A549 (cell line): ENCODE results near the gene RANBP6. TPM values are rescaled to one million over a fixed set of nuclear protein-coding genes. Genes with fewer than 3 reads are reported as not detected.

ENCODE experiments used
- ATAC-seq, 2 experiments: fragments of 200-7000 bp in 1 of 2; fragments of >200 bp in 1 of 2; cut with Nextera tagmentation in 1 of 2; cut with Tn5 transposase in 1 of 2; 3 replicates each; pipeline versions ENCODE4 v1.8.0 to v1.9.1; 2018 to 2020; ENCODE audit warnings: mild to moderate bottlenecking in 1 of 2, moderate library complexity in 1 of 2
- CTCF ChIA-PET: fragments of 300-600 bp; sonication (Branson Sonifier 250); formaldehyde crosslinking; extraction: SDS; loops from one replicate; lab custom pipeline; 2021; ENCODE audit warnings: antibody characterized with exemption, inconsistent platforms; lab: Yijun Ruan, JAX
- POLR2A ChIA-PET: fragments of 350-600 bp; formaldehyde crosslinking; extraction: SDS; loops from one replicate; lab custom pipeline; 2021; ENCODE audit warnings: antibody characterized with exemption, inconsistent platforms; lab: Yijun Ruan, JAX
- DNase-seq, 2 experiments: peaks; one replicate each; pipeline versions ENCODE4 v3.0.0 to v3.0.0-alpha.2; 2011 to 2016; ENCODE audit warnings: low read depth in 1 of 2, low spot score in 1 of 2
- FAIRE-seq: peaks from 2 replicates; lab custom pipeline; 2011; peaks lifted over from hg19 to GRCh38; lab: Jason Lieb, UNC
- H3K27ac ChIP-seq, 2 experiments: fragments of >200 bp; sonication (Bioruptor Twin); formaldehyde crosslinking; 3 replicates each; pipeline ENCODE4 v1.5.1; 2016 to 2017
- H3K4me1 ChIP-seq: fragments of >200 bp; sonication (Bioruptor Twin); formaldehyde crosslinking; 3 replicates; pipeline ENCODE4 v1.6.1; 2016
- H3K4me2 ChIP-seq: fragments of >200 bp; sonication (Bioruptor Twin); formaldehyde crosslinking; 3 replicates; pipeline ENCODE4 v1.6.1; 2016
- H3K4me3 ChIP-seq: fragments of >200 bp; sonication (Bioruptor Twin); formaldehyde crosslinking; 3 replicates; pipeline ENCODE4 v1.5.1; 2016
- H3K9me3 ChIP-seq: fragments of >200 bp; sonication (Bioruptor Twin); formaldehyde crosslinking; 3 replicates; pipeline ENCODE4 v1.6.1; 2016
- BHLHE40 ChIP-seq: IDR thresholded peaks from 2 replicates; pipeline ENCODE4 v1.6.1; 2012; ENCODE audit warnings: low read depth, low read length, inconsistent platforms
- CEBPB ChIP-seq, 2 experiments: fragments of >200 bp in 1 of 2; sonication (Bioruptor Twin) in 1 of 2; formaldehyde crosslinking in 1 of 2; IDR thresholded peaks; 2 replicates each; pipeline ENCODE4 v1.6.1; 2012 to 2016
- EHF ChIP-seq: fragments of 250-450 bp; sonication (Bioruptor Pico); IDR thresholded peaks from 2 replicates; pipeline ENCODE4 v1.5.0; 2020; ENCODE audit warnings: mild to moderate bottlenecking
- HDAC2 ChIP-seq: fragments of 200-600 bp; sonication (generic); IDR thresholded peaks from 2 replicates; pipeline ENCODE4 v1.6.1; 2016
- HOXB13 ChIP-seq: fragments of 250-450 bp; sonication (Bioruptor Pico); IDR thresholded peaks from 2 replicates; pipeline ENCODE4 v1.5.0; 2020; ENCODE audit warnings: low read depth, mild to moderate bottlenecking, moderate library complexity
- HOXB5 ChIP-seq: fragments of 250-450 bp; sonication (Bioruptor Pico); IDR thresholded peaks from 2 replicates; pipeline ENCODE4 v1.5.0; 2020; ENCODE audit warnings: mild to moderate bottlenecking, moderate library complexity
- JUNB ChIP-seq: fragments of >200 bp; sonication (Bioruptor Twin); formaldehyde crosslinking; IDR thresholded peaks from 2 replicates; pipeline ENCODE4 v1.6.1; 2016
- KDM5A ChIP-seq: fragments of 200-600 bp; sonication (generic); IDR thresholded peaks from 2 replicates; pipeline ENCODE4 v1.6.1; 2016; ENCODE audit warnings: antibody characterized with exemption, mild to moderate bottlenecking
- MAFK ChIP-seq: fragments of 450-650 bp; IDR thresholded peaks from 2 replicates; pipeline ENCODE4 v1.6.1; 2014; ENCODE audit not compliant: partially characterized antibody
- POLR2A ChIP-seq: IDR thresholded peaks from 2 replicates; pipeline ENCODE4 v1.6.1; 2012; ENCODE audit warnings: mild to moderate bottlenecking, low read length
- RAD21 ChIP-seq, 2 experiments: fragments of >200 bp in 1 of 2; sonication (Bioruptor Twin) in 1 of 2; formaldehyde crosslinking in 1 of 2; IDR thresholded peaks in 1 of 2; conservative IDR thresholded peaks in 1 of 2; 2 replicates in 1 of 2; 3 replicates in 1 of 2; pipeline ENCODE4 v1.6.1; 2012 to 2018; ENCODE audit warnings: inconsistent platforms in 1 of 2
- RARB ChIP-seq: fragments of 250-450 bp; sonication (Bioruptor Pico); IDR thresholded peaks from 2 replicates; pipeline ENCODE4 v1.8.0; 2021; ENCODE audit warnings: mild to moderate bottlenecking, moderate library complexity
- RFX5 ChIP-seq: fragments of 450-650 bp; IDR thresholded peaks from 2 replicates; pipeline ENCODE4 v1.7.1; 2014; ENCODE audit warnings: antibody characterized with exemption, mild to moderate bottlenecking, moderate library complexity
- SMC3 ChIP-seq: fragments of >200 bp; sonication (Bioruptor Twin); formaldehyde crosslinking; IDR thresholded peaks from 3 replicates; pipeline ENCODE4 v1.6.1; 2018; ENCODE audit warnings: inconsistent platforms
- WGBS: methylation state at CpG from one replicate; pipeline ENCODE4 v1.1.6; 2017; ENCODE audit errors: missing lambda C conversion rate; 5-methylcytosine and 5-hydroxymethylcytosine counted together
- polyA plus RNA-seq, 4 experiments: library from polyadenylated mRNA; depleted of rRNA in 3 of 4; stranded (reverse); fragments of >200 nt; fragmentation: RNase III in 1 of 4; extraction: RNeasy Plus Mini Kit Qiagen cat#74134 plus additional on column Dnase treatment in 1 of 4; gene quantifications; 2 replicates in 3 of 4; 3 replicates in 1 of 4; pipeline ENCODE4 v1.2.3, GENCODE V29; 2011 to 2017
- TF ChIP-seq, protein P1 (sequence below): fragments of 150-350 bp; IDR thresholded peaks from 2 replicates; pipeline ENCODE4 v1.6.1; 2014; ENCODE audit warnings: low read depth, mild to moderate bottlenecking, low read length
- TF ChIP-seq, protein P2 (sequence below): fragments of 250-450 bp; sonication (Bioruptor Pico); IDR thresholded peaks from 2 replicates; pipeline ENCODE4 v1.5.0; 2021; ENCODE audit warnings: mild to moderate bottlenecking, moderate library complexity, borderline replicate concordance
- TF ChIP-seq, protein P3 (sequence below): IDR thresholded peaks from 2 replicates; pipeline ENCODE4 v1.6.1; 2012
- TF ChIP-seq, protein P4 (sequence below): fragments of 200-600 bp; sonication (generic); IDR thresholded peaks from 2 replicates; pipeline ENCODE4 v1.6.1; 2016; ENCODE audit warnings: antibody characterized with exemption, mild to moderate bottlenecking, moderate library complexity
- TF ChIP-seq, protein P5 (sequence below): IDR thresholded peaks from 2 replicates; pipeline ENCODE4 v1.6.1; 2012; ENCODE audit warnings: low read depth, borderline replicate concordance
- TF ChIP-seq, protein P6 (sequence below): fragments of >200 bp; sonication (Bioruptor Twin); formaldehyde crosslinking; IDR thresholded peaks from 3 replicates; pipeline ENCODE4 v1.5.1; 2016

The RANBP6 gene
- polyA plus RNA-seq, 2 of the 4 experiments (the other 2 are of a cell fraction) = 17.4 to 19.6 TPM

DNA sequence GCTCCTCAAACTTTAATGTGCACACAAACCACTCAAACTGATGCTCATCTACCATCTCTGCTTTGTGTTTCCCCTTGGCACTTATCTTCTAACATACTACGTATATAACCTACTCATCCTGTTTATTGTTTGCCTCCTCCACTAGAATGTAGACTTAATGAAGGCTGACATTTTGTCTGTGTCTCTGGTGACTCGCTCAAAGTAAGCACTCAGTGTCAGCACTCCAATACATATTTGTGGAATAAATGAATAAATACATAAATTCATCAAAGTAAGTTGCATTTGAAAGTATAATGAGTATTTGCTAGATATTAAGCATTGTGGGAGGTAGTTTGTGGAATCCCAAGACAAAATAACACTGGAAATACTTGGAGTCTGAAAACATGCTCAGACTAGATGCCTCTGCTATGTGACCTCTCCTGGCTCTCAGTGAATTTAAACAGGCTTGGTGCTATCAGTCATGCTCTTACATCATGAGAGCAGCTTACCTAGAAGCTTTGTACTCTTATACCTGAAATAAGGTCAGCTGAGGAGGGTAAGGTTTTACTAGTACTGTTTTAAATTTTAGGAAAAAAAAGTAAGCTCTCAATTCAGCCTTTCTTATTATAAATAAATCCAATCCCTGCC, 37.0 kb upstream of the RANBP6 start:
- Histone ChIP-seq H3K4me1 (no peaks in the 10 kb centered on the region), H3K9me3 (no peaks in the 10 kb centered on the region), H3K4me3 (no peak overlapping the region), H3K4me2 (no peak overlapping the region), H3K27ac (no peak overlapping the region)
- ChIA-PET CTCF (interaction anchor here (1.1 to 8.9 kb wide), 4 partner anchors 12 to 255 kb away, joined by 4 to 158 read pairs (median 38); no protein-coding TSS in a partner anchor), POLR2A (no interaction called here)
- WGBS = 28% methylated on average over 2 of the region's 2 CpGs
- ATAC-seq = no peak
- DNase-seq = no peak
- FAIRE-seq = no peak
- TF ChIP-seq POLR2A (no peak), CEBPB (IDR thresholded peaks at IDR 0.05) (no peak), SMC3 (no peak), BHLHE40 (no peak), HDAC2 (no peak), HOXB13 (no peak), MAFK (no peak)
- TF ChIP-seq, protein P1, sequence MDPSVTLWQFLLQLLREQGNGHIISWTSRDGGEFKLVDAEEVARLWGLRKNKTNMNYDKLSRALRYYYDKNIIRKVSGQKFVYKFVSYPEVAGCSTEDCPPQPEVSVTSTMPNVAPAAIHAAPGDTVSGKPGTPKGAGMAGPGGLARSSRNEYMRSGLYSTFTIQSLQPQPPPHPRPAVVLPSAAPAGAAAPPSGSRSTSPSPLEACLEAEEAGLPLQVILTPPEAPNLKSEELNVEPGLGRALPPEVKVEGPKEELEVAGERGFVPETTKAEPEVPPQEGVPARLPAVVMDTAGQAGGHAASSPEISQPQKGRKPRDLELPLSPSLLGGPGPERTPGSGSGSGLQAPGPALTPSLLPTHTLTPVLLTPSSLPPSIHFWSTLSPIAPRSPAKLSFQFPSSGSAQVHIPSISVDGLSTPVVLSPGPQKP = no peak
- TF ChIP-seq, protein P2, sequence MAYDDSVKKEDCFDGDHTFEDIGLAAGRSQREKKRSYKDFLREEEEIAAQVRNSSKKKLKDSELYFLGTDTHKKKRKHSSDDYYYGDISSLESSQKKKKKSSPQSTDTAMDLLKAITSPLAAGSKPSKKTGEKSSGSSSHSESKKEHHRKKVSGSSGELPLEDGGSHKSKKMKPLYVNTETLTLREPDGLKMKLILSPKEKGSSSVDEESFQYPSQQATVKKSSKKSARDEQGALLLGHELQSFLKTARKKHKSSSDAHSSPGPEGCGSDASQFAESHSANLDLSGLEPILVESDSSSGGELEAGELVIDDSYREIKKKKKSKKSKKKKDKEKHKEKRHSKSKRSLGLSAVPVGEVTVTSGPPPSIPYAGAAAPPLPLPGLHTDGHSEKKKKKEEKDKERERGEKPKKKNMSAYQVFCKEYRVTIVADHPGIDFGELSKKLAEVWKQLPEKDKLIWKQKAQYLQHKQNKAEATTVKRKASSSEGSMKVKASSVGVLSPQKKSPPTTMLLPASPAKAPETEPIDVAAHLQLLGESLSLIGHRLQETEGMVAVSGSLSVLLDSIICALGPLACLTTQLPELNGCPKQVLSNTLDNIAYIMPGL (CRISPR knock-in tag) = no peak
- TF ChIP-seq, protein P3, sequence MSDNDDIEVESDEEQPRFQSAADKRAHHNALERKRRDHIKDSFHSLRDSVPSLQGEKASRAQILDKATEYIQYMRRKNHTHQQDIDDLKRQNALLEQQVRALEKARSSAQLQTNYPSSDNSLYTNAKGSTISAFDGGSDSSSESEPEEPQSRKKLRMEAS = no peak
- TF ChIP-seq, protein P4, sequence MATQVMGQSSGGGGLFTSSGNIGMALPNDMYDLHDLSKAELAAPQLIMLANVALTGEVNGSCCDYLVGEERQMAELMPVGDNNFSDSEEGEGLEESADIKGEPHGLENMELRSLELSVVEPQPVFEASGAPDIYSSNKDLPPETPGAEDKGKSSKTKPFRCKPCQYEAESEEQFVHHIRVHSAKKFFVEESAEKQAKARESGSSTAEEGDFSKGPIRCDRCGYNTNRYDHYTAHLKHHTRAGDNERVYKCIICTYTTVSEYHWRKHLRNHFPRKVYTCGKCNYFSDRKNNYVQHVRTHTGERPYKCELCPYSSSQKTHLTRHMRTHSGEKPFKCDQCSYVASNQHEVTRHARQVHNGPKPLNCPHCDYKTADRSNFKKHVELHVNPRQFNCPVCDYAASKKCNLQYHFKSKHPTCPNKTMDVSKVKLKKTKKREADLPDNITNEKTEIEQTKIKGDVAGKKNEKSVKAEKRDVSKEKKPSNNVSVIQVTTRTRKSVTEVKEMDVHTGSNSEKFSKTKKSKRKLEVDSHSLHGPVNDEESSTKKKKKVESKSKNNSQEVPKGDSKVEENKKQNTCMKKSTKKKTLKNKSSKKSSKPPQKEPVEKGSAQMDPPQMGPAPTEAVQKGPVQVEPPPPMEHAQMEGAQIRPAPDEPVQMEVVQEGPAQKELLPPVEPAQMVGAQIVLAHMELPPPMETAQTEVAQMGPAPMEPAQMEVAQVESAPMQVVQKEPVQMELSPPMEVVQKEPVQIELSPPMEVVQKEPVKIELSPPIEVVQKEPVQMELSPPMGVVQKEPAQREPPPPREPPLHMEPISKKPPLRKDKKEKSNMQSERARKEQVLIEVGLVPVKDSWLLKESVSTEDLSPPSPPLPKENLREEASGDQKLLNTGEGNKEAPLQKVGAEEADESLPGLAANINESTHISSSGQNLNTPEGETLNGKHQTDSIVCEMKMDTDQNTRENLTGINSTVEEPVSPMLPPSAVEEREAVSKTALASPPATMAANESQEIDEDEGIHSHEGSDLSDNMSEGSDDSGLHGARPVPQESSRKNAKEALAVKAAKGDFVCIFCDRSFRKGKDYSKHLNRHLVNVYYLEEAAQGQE = no peak
- TF ChIP-seq, protein P5, sequence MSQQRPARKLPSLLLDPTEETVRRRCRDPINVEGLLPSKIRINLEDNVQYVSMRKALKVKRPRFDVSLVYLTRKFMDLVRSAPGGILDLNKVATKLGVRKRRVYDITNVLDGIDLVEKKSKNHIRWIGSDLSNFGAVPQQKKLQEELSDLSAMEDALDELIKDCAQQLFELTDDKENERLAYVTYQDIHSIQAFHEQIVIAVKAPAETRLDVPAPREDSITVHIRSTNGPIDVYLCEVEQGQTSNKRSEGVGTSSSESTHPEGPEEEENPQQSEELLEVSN = no peak

DNA sequence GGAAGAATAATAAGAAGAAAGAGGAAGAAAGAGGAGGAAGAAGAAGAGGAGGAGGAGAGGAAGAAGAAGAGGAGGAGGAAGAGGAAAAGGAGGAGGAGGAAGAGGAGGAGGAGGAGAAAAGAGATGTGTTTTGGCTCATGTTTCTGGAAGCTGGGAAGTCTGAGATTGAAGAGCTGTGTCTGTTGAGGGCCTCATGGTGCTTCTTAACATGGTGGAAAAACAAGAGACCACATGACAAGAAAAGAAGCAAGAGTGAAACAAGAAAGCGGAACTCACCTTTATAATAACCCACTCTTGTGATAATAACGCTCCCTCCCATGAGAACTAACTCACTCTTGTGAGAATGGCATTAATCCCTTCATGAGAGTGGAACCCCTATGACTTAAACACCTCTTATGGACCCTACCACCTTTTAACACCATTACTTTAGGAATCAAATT, 36.1 kb upstream of the RANBP6 start:
- TF ChIP-seq JUNB = no peak
- ChIA-PET CTCF (interaction anchor here (1.8 to 8.9 kb wide), 2 partner anchors 166 to 256 kb away, joined by 6 to 158 read pairs; no protein-coding TSS in a partner anchor), POLR2A (no interaction called here)
- FAIRE-seq (no peak), ATAC-seq (no peak), DNase-seq (no peak)
- H3K9me3 ChIP-seq = no peaks in the 10 kb centered on the region
- 78% methylated on average over 2 of the region's 2 CpGs for WGBS
- H3K4me2 ChIP-seq = no peak overlapping the region
- no peak overlapping the region for H3K4me3 ChIP-seq
- H3K27ac ChIP-seq = no peak overlapping the region
- no peaks in the 10 kb centered on the region for H3K4me1 ChIP-seq

DNA sequence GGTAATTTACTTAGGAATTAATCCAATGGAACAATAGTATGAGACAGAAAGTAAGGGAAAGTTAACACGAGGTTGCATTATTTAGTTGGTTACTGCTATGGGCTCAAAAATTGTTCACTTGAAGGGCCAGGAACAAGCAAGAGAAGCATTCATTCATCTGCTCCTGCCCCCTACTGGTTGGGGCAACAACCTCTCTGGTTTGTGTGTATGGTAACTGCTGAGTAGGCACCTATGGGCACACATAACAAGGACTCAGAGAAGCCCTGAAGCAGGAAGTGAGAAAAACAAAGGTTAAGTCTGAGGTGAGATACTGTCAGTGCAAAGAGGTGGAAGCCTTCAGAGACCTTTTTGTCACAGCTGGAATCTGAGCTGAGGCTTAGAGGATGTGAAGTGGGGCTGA, 34.4 kb upstream of the RANBP6 start:
- H3K4me2 ChIP-seq = no peak overlapping the region
- peak in 1 of 2 experiments; percentile 59 for DNase-seq
- ChIA-PET CTCF (interaction anchor here (1.8 to 8.9 kb wide), 3 partner anchors 26 to 258 kb away, joined by 6 to 158 read pairs (median 23); no protein-coding TSS in a partner anchor), POLR2A (no interaction called here)
- 45% methylated on average over 1 of the region's 1 CpG for WGBS
- no peak overlapping the region for H3K4me3 ChIP-seq
- FAIRE-seq = no peak
- H3K27ac ChIP-seq = no peak overlapping the region
- no peaks in the 10 kb centered on the region for H3K4me1 ChIP-seq
- ATAC-seq = peak in 1 of 2 experiments; percentile 46; a peak in 3 of 6 replicates
- no peaks in the 10 kb centered on the region for H3K9me3 ChIP-seq
- no peak for TF ChIP-seq EHF
- TF ChIP-seq, protein P6, sequence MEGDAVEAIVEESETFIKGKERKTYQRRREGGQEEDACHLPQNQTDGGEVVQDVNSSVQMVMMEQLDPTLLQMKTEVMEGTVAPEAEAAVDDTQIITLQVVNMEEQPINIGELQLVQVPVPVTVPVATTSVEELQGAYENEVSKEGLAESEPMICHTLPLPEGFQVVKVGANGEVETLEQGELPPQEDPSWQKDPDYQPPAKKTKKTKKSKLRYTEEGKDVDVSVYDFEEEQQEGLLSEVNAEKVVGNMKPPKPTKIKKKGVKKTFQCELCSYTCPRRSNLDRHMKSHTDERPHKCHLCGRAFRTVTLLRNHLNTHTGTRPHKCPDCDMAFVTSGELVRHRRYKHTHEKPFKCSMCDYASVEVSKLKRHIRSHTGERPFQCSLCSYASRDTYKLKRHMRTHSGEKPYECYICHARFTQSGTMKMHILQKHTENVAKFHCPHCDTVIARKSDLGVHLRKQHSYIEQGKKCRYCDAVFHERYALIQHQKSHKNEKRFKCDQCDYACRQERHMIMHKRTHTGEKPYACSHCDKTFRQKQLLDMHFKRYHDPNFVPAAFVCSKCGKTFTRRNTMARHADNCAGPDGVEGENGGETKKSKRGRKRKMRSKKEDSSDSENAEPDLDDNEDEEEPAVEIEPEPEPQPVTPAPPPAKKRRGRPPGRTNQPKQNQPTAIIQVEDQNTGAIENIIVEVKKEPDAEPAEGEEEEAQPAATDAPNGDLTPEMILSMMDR = peak; percentile 24; the same call in 1 of the 3 replicates
- TF ChIP-seq, protein P3 = no peak
- TF ChIP-seq JUNB = no peak
- TF ChIP-seq RARB (CRISPR knock-in tag) = no peak
- TF ChIP-seq BHLHE40 = no peak
- 0 out of 3 replicates have a peak, but pooled peaks have one; percentile 12 for TF ChIP-seq SMC3
- TF ChIP-seq HOXB5 = no peak
- TF ChIP-seq RFX5 = no peak
- peak; percentile 96 for TF ChIP-seq MAFK
- no peak for TF ChIP-seq HOXB13
- TF ChIP-seq RAD21 (conservative IDR thresholded peaks at IDR 0.05 in 1 of 2, IDR thresholded peaks at IDR 0.05 in 1 of 2) = peak in 1 of 2 experiments; percentile 45; a peak in 2 of 5 replicates
- no peak for TF ChIP-seq POLR2A
- TF ChIP-seq KDM5A = no peak
- TF ChIP-seq, protein P5 = no peak
